ENCODE measurements around the gene DZIP3. TPM values are rescaled to one million over a fixed set of nuclear protein-coding genes. Genes with fewer than 3 reads are reported as not detected.

The DZIP3 gene
- total RNA-seq, 1 experiment from 2014 or later, result 25.3 TPM

DNA sequence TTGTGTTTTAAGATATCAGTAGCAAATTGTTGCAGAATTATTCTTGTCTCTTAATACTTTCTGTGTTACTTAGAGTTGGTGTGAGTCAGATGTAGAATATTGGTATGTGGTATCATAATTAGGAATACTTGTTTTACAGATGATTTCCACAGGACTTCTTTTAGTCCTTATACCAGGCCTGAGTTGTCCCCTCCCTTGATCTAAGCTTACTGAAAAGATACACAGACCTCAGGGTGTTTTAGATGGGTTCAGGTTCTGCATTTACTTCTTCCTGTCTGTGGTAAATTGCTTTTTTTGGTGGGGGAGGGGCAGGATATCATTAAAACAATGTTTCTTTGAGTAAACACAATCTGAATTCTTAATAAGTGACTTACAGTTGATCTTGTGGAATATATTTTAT, 14.2 kb downstream of the DZIP3 start (continued):
- TF ChIP-seq, protein P1, sequence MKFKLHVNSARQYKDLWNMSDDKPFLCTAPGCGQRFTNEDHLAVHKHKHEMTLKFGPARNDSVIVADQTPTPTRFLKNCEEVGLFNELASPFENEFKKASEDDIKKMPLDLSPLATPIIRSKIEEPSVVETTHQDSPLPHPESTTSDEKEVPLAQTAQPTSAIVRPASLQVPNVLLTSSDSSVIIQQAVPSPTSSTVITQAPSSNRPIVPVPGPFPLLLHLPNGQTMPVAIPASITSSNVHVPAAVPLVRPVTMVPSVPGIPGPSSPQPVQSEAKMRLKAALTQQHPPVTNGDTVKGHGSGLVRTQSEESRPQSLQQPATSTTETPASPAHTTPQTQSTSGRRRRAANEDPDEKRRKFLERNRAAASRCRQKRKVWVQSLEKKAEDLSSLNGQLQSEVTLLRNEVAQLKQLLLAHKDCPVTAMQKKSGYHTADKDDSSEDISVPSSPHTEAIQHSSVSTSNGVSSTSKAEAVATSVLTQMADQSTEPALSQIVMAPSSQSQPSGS (CRISPR knock-in tag; IDR thresholded peaks at IDR 0.05; ENCODE audit: borderline replicate concordance, low read depth), result no peak
- TF ChIP-seq SMAD4 (CRISPR knock-in tag; IDR thresholded peaks at IDR 0.05) (no peak), MYBL2 (CRISPR knock-in tag; IDR thresholded peaks at IDR 0.05) (no peak), ELF4 (CRISPR knock-in tag; IDR thresholded peaks at IDR 0.05; ENCODE audit: low read depth) (no peak), TEAD4 (CRISPR knock-in tag; IDR thresholded peaks at IDR 0.05) (no peak), ETV6 (CRISPR knock-in tag; IDR thresholded peaks at IDR 0.05) (no peak)
- TF ChIP-seq, protein P2, sequence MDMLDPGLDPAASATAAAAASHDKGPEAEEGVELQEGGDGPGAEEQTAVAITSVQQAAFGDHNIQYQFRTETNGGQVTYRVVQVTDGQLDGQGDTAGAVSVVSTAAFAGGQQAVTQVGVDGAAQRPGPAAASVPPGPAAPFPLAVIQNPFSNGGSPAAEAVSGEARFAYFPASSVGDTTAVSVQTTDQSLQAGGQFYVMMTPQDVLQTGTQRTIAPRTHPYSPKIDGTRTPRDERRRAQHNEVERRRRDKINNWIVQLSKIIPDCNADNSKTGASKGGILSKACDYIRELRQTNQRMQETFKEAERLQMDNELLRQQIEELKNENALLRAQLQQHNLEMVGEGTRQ (CRISPR knock-in tag; IDR thresholded peaks at IDR 0.05), result no peak
- TF ChIP-seq, protein P3, sequence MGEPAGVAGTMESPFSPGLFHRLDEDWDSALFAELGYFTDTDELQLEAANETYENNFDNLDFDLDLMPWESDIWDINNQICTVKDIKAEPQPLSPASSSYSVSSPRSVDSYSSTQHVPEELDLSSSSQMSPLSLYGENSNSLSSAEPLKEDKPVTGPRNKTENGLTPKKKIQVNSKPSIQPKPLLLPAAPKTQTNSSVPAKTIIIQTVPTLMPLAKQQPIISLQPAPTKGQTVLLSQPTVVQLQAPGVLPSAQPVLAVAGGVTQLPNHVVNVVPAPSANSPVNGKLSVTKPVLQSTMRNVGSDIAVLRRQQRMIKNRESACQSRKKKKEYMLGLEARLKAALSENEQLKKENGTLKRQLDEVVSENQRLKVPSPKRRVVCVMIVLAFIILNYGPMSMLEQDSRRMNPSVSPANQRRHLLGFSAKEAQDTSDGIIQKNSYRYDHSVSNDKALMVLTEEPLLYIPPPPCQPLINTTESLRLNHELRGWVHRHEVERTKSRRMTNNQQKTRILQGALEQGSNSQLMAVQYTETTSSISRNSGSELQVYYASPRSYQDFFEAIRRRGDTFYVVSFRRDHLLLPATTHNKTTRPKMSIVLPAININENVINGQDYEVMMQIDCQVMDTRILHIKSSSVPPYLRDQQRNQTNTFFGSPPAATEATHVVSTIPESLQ (CRISPR knock-in tag; IDR thresholded peaks at IDR 0.05), result no peak

DNA sequence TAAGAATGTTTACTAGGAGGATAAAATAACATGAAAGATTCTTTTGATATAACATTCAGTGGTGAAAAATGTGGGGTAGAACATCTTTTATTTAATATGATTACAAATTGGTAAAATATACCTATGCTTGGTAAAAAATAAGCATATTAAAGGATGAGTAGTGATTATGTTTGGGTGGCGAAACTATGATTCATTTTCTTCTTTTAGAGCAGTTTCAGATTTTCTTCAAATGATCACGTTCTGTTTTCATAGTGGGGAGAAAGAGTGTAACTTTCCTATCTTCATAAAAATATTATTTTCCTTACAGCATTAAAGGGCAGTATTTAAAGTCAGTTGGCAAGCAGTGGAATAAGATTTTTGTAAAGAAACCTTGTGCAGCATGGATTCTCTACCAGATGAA, 15.5 kb downstream of the DZIP3 start:
- Mint-ChIP-seq H3K36me3 (peaks cover 14% of the 10 kb centered on the region), H3K27me3 (ENCODE audit: low read depth) (no peaks in the 10 kb centered on the region), H3K4me1 (peaks cover 36% of the 10 kb centered on the region), H3K4me3 (no peak overlapping the region), H3K27ac (no peak overlapping the region), H3K9me3 (peaks cover 10% of the 10 kb centered on the region; the same call in 1 of the 2 replicates)
- CTCF ChIA-PET, result no interaction called here
- TF ChIP-seq, protein P4, sequence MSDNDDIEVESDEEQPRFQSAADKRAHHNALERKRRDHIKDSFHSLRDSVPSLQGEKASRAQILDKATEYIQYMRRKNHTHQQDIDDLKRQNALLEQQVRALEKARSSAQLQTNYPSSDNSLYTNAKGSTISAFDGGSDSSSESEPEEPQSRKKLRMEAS (CRISPR knock-in tag; IDR thresholded peaks at IDR 0.05), result no peak
- TF ChIP-seq ZNF416 (CRISPR knock-in tag; IDR thresholded peaks at IDR 0.05), result no peak
- TF ChIP-seq GTF2I (CRISPR knock-in tag; conservative IDR thresholded peaks at IDR 0.05), result no peak
- TF ChIP-seq, protein P5, sequence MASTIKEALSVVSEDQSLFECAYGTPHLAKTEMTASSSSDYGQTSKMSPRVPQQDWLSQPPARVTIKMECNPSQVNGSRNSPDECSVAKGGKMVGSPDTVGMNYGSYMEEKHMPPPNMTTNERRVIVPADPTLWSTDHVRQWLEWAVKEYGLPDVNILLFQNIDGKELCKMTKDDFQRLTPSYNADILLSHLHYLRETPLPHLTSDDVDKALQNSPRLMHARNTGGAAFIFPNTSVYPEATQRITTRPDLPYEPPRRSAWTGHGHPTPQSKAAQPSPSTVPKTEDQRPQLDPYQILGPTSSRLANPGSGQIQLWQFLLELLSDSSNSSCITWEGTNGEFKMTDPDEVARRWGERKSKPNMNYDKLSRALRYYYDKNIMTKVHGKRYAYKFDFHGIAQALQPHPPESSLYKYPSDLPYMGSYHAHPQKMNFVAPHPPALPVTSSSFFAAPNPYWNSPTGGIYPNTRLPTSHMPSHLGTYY (CRISPR knock-in tag; IDR thresholded peaks at IDR 0.05), result no peak
- no peak for TF ChIP-seq NFATC4 (CRISPR knock-in tag; IDR thresholded peaks at IDR 0.05)
- no peak for TF ChIP-seq ZNF263 (CRISPR knock-in tag; IDR thresholded peaks at IDR 0.05; ENCODE audit: low read depth)
- no peak for TF ChIP-seq HMGA2 (CRISPR knock-in tag; IDR thresholded peaks at IDR 0.05)
- TF ChIP-seq NFE2L1 (CRISPR knock-in tag; IDR thresholded peaks at IDR 0.05), result no peak
- TF ChIP-seq ZNF138 (CRISPR knock-in tag; conservative IDR thresholded peaks at IDR 0.05), result no peak
- no peak for TF ChIP-seq FOXK1 (CRISPR knock-in tag; IDR thresholded peaks at IDR 0.05)
- no peak for TF ChIP-seq ZNF232 (CRISPR knock-in tag; IDR thresholded peaks at IDR 0.05)
- TF ChIP-seq, protein P6, sequence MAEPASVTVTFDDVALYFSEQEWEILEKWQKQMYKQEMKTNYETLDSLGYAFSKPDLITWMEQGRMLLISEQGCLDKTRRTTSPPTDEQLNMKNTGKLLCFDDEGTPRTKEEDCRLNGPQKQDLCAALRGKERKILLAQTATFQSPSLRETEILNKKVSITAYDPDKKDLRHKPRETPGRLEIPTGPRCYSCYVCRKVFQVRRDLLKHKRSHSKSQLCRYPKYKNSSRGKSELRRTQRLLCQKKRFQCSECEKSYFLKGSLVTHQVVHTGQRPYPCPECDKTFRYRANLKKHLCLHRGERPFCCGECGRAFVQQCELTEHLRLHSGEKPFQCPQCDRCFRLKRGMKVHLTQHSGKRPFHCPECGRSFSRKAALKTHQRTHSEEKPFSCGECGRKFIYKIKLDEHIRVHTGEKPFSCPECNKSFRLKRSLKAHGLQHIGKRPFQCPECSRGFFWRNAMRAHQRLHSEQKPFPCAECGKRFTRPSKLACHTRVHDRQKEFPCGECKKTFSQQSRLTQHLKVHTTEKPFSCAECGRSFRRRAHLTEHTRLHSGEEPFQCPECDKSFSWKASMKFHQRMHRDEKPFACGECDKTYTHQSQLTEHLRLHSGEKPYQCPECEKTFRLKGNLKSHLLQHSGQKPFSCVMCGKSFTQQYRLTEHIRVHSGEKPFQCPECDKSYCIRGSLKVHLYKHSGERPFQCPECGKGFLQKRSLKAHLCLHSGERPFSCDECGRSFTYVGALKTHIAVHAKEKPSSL (CRISPR knock-in tag; conservative IDR thresholded peaks at IDR 0.05), result no peak
- no peak for TF ChIP-seq CREM (CRISPR knock-in tag; IDR thresholded peaks at IDR 0.05)
- TF ChIP-seq TEAD1 (CRISPR knock-in tag; IDR thresholded peaks at IDR 0.05), result no peak
- TF ChIP-seq RELA (CRISPR knock-in tag; IDR thresholded peaks at IDR 0.05; ENCODE audit: borderline replicate concordance), result no peak
- POLR2A ChIA-PET, result no interaction called here
- ATAC-seq, result no peak
- DNase-seq (ENCODE audit: low spot score), result no peak

Measured in WTC11 (cell line).